ENCODE data around the gene ASXL2.

GRCh38 chr2:25825238-25825637 is 53.0 kb downstream of the ASXL2 start:
- TF ChIP-seq CTCF (IDR thresholded peaks at IDR 0.05; ENCODE audit: insufficient read depth, low read length, poor library complexity, severe bottlenecking) (no peak), EZH2phosphoT487 (conservative IDR thresholded peaks at IDR 0.05; ENCODE audit: low read length) (no peak)
